Rectal smooth muscle tissue (tissue), 1 donor: Measurements from ENCODE around the gene TFEB.

ENCODE experiments used
- H3K27ac ChIP-seq: one replicate; pipeline ENCODE4 v1.7.0; 2013; ENCODE audit warnings: low read depth, low read length, inconsistent platforms
- H3K27me3 ChIP-seq: one replicate; pipeline ENCODE4 v1.7.0; 2013; ENCODE audit warnings: low read length; ENCODE audit not compliant: control insufficient read depth, insufficient read depth
- H3K36me3 ChIP-seq: one replicate; pipeline ENCODE4 v1.7.0; 2013; ENCODE audit warnings: low read length; ENCODE audit not compliant: control insufficient read depth, insufficient read depth
- H3K4me1 ChIP-seq: one replicate; pipeline ENCODE4 v1.7.0; 2013; ENCODE audit warnings: low read length; ENCODE audit not compliant: control insufficient read depth, insufficient read depth
- H3K4me3 ChIP-seq: one replicate; pipeline ENCODE4 v1.7.0; 2013; ENCODE audit warnings: low read length
- H3K9ac ChIP-seq: one replicate; pipeline ENCODE4 v1.7.0; 2013; ENCODE audit warnings: low read length

Gene TFEB

GRCh38 chr6:41722969-41723529 is 12.4 kb downstream of the TFEB start:
- Histone ChIP-seq H3K27me3 (no peaks in the 10 kb centered on the region), H3K27ac (no peak overlapping the region), H3K36me3 (no peaks in the 10 kb centered on the region), H3K4me3 (no peak overlapping the region), H3K9ac (no peak overlapping the region), H3K4me1 (no peaks in the 10 kb centered on the region)

GRCh38 chr6:41721414-41721813 is 14.0 kb downstream of the TFEB start:
- Histone ChIP-seq H3K9ac (no peak overlapping the region), H3K4me1 (peaks cover 12% of the 10 kb centered on the region), H3K27ac (no peak overlapping the region), H3K36me3 (no peaks in the 10 kb centered on the region), H3K4me3 (no peak overlapping the region), H3K27me3 (no peaks in the 10 kb centered on the region)

GRCh38 chr6:41720783-41721182 is 14.6 kb downstream of the TFEB start:
- H3K9ac ChIP-seq = no peak overlapping the region
- H3K4me1 ChIP-seq = peaks cover 14% of the 10 kb centered on the region
- H3K4me3 ChIP-seq = no peak overlapping the region
- H3K36me3 ChIP-seq = no peaks in the 10 kb centered on the region
- H3K27ac ChIP-seq = no peak overlapping the region
- H3K27me3 ChIP-seq = no peaks in the 10 kb centered on the region

GRCh38 chr6:41720262-41720620 is 15.2 kb downstream of the TFEB start:
- Histone ChIP-seq H3K27ac (no peak overlapping the region), H3K9ac (no peak overlapping the region), H3K4me1 (peaks cover 14% of the 10 kb centered on the region), H3K4me3 (no peak overlapping the region), H3K36me3 (no peaks in the 10 kb centered on the region), H3K27me3 (no peaks in the 10 kb centered on the region)

GRCh38 chr6:41719436-41720261 is 15.8 kb downstream of the TFEB start:
- no peaks in the 10 kb centered on the region for H3K27me3 ChIP-seq
- H3K9ac ChIP-seq = no peak overlapping the region
- H3K36me3 ChIP-seq = no peaks in the 10 kb centered on the region
- H3K4me3 ChIP-seq = no peak overlapping the region
- peaks cover 14% of the 10 kb centered on the region for H3K4me1 ChIP-seq
- no peak overlapping the region for H3K27ac ChIP-seq

GRCh38 chr6:41718828-41719227 is 16.6 kb downstream of the TFEB start:
- Histone ChIP-seq H3K27me3 (no peaks in the 10 kb centered on the region), H3K4me3 (no peak overlapping the region), H3K9ac (no peak overlapping the region), H3K4me1 (peaks cover 20% of the 10 kb centered on the region), H3K27ac (no peak overlapping the region), H3K36me3 (no peaks in the 10 kb centered on the region)

- Histone ChIP-seq H3K4me3 (no peak overlapping the region), H3K27ac (no peak overlapping the region), H3K27me3 (no peaks in the 10 kb centered on the region), H3K4me1 (peaks cover 35% of the 10 kb centered on the region), H3K36me3 (no peaks in the 10 kb centered on the region), H3K9ac (no peak overlapping the region)
These were observed 18.0 kb downstream of the TFEB start for GRCh38 chr6:41717392-41717736.

- H3K27ac ChIP-seq = no peak overlapping the region
These were observed 18.7 kb downstream of the TFEB start for GRCh38 chr6:41716516-41717391.

GRCh38 chr6:41715795-41716515 is 19.5 kb downstream of the TFEB start:
- peaks cover 48% of the 10 kb centered on the region for H3K4me1 ChIP-seq
- H3K4me3 ChIP-seq = no peak overlapping the region
- no peaks in the 10 kb centered on the region for H3K27me3 ChIP-seq
- H3K9ac ChIP-seq = no peak overlapping the region
- H3K36me3 ChIP-seq = no peaks in the 10 kb centered on the region
- H3K27ac ChIP-seq = no peak overlapping the region

More at GRCh38 chr6:41716516-41717391, 18.7 kb downstream of the TFEB start:
- Histone ChIP-seq H3K4me1 (peaks cover 41% of the 10 kb centered on the region), H3K4me3 (no peak overlapping the region), H3K27me3 (no peaks in the 10 kb centered on the region), H3K9ac (no peak overlapping the region), H3K36me3 (no peaks in the 10 kb centered on the region)

- no peaks in the 10 kb centered on the region for H3K27me3 ChIP-seq
- H3K27ac ChIP-seq = no peak overlapping the region
- peaks cover 48% of the 10 kb centered on the region for H3K4me1 ChIP-seq
- no peak overlapping the region for H3K9ac ChIP-seq
- H3K36me3 ChIP-seq = no peaks in the 10 kb centered on the region
- H3K4me3 ChIP-seq = no peak overlapping the region
These were observed 20.7 kb downstream of the TFEB start for GRCh38 chr6:41714556-41715273.

- Histone ChIP-seq H3K36me3 (no peaks in the 10 kb centered on the region), H3K27me3 (no peaks in the 10 kb centered on the region), H3K27ac (peak overlapping the region; percentile 82), H3K9ac (no peak overlapping the region), H3K4me3 (no peak overlapping the region), H3K4me1 (peaks cover 48% of the 10 kb centered on the region)
These were observed 21.6 kb downstream of the TFEB start for GRCh38 chr6:41713650-41714291.
